ENCODE results near the gene ARVCF.
A peak's percentile ranks its signal among the peaks of the same experiment; 100 is the strongest.

ARVCF gene

GRCh38 chr22:20016734-20017621 lies at the start of gene ARVCF:
Gene ARVCF, minus strand, starts transcription at chr22:20016823. Its CDS starts 26,029 bp downstream, at chr22:19990794.
- peak; percentile 88 for DNase-seq

GRCh38 chr22:20065896-20066616 lies 49.4 kb upstream of the ARVCF start:
- DNase-seq = no peak

GRCh38 chr22:20064545-20065262 lies 48.1 kb upstream of the ARVCF start:
- DNase-seq = no peak

GRCh38 chr22:20064140-20064480 lies 47.5 kb upstream of the ARVCF start:
- no peak for DNase-seq

GRCh38 chr22:20063271-20064139 lies 46.9 kb upstream of the ARVCF start:
- no peak for DNase-seq

- no peak for DNase-seq
Observed at GRCh38 chr22:20062766-20063083, 46.1 kb upstream of the ARVCF start.

- no peak for DNase-seq
Observed at GRCh38 chr22:20062043-20062765, 45.6 kb upstream of the ARVCF start.

GRCh38 chr22:20061481-20061861 lies 44.8 kb upstream of the ARVCF start:
- no peak for DNase-seq

- no peak for DNase-seq
Observed at GRCh38 chr22:20060700-20061480, 44.3 kb upstream of the ARVCF start.

- no peak for DNase-seq
Observed at GRCh38 chr22:20058989-20059770, 42.6 kb upstream of the ARVCF start.

- no peak for DNase-seq
Observed at GRCh38 chr22:20057596-20058268, 41.1 kb upstream of the ARVCF start.

- DNase-seq = no peak
Observed at GRCh38 chr22:20056696-20057386, 40.2 kb upstream of the ARVCF start.

GRCh38 chr22:20056161-20056560 lies 39.5 kb upstream of the ARVCF start:
- no peak for DNase-seq

- DNase-seq = no peak
Observed at GRCh38 chr22:20055654-20056053, 39.0 kb upstream of the ARVCF start.

GRCh38 chr22:20055144-20055543 lies 38.5 kb upstream of the ARVCF start:
- no peak for DNase-seq

- DNase-seq = no peak
Observed at GRCh38 chr22:20054485-20054884, 37.9 kb upstream of the ARVCF start.

GRCh38 chr22:20054034-20054427 lies 37.4 kb upstream of the ARVCF start:
- DNase-seq = no peak

GRCh38 chr22:20053407-20054033 lies 36.9 kb upstream of the ARVCF start:
- no peak for DNase-seq

Measured in T1000 (cell line).